ENCODE measurements around the gene TMA7B. TPM values are rescaled to one million over a fixed set of nuclear protein-coding genes. Genes with fewer than 3 reads are reported as not detected.

The TMA7B gene
- total RNA-seq, 2 donors from 2014 or later, result 0.86 to 2.8 TPM

DNA sequence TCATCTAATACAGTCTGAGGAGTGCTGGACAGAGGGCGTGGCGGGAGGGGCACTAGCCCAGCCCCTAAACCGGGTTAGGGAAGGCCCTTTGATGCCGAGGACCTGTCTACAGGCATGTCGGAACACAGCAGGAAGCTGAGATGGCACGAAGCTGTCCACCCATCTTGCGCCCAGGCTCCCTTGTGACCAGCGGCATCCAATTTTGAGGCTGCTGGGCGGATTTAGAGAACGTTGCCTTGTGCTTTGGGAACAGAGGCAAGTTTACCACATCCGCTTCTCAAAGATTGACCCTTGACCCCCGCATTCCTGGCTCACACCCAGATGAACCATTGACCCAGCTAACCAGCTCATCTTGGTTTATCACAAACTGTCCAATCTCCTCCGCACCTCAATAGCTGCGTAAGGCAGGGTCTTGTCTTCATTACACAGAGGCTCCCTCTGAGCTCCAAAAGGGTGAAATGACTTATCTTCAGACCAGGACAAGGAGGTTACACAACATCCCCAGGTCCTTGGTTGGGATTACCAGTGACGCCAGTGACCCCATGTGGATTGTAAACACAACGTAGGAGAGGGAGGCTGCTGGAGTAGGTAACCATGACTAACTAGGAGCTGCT, 39.1 kb downstream of the TMA7B start:
- no peaks in the 10 kb centered on the region for H3K9me3 Mint-ChIP-seq
- peak; percentile 54 for DNase-seq (ENCODE audit: low spot score)
- no peak for ATAC-seq
- peaks cover 0 to 16% of the 10 kb centered on the region in 2 donors for H3K27me3 Mint-ChIP-seq
- no peaks in the 10 kb centered on the region for H3K36me3 Mint-ChIP-seq
- H3K4me1 Mint-ChIP-seq (ENCODE audit: low read depth in 2 of 2), result no peaks in the 10 kb centered on the region
- no peak overlapping the region for H3K4me3 Mint-ChIP-seq
- H3K27ac Mint-ChIP-seq, result peak overlapping the region in 1 of 2 donors; percentile 12

DNA sequence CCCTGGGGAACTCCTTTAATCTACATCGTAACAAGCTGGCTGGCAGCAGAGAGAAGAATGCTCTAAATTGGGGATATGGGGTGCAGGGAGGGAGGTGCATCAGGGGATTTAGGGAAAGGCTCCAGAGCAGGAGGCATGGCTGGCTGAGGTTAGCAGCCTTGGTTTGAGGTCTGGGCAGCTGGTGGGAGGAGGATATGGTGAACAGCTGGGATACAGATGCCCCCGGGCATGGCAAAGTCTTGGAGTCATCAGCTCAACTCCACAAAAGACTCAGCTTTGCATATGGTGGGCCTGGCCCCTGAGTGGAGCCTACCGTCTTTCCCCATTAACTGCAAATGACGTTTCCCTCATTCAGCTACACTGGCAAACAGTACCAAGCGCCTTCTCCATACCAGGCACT, 40.0 kb downstream of the TMA7B start:
- ATAC-seq, result no peak
- Mint-ChIP-seq H3K27me3 (peaks cover 0 to 16% of the 10 kb centered on the region in 2 donors), H3K9me3 (no peaks in the 10 kb centered on the region), H3K4me3 (no peak overlapping the region), H3K36me3 (no peaks in the 10 kb centered on the region), H3K27ac (peak overlapping the region in 1 of 2 donors; percentile 12), H3K4me1 (ENCODE audit: low read depth in 2 of 2) (no peaks in the 10 kb centered on the region)
- peak; percentile 20 for DNase-seq (ENCODE audit: low spot score)

DNA sequence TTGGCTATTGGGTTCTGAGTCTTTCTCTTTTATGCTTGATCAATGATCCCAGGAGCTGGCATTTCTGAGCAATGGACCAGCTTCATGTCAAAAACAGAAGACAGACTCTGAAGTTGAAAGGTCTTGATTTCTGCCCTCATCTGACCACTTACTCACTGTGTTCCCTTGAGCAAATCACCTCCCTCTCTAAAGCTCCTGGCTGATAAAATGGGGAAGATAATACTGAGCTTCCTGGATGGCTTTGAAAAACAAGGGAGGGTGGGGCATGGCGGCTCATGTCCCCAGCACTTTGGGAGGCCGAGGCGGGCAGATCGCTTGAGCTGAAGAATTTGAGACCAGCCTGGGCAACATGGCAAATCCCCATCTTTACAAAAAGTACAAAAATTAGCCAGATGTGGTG, 40.9 kb downstream of the TMA7B start:
- H3K36me3 Mint-ChIP-seq, result no peaks in the 10 kb centered on the region
- no peaks in the 10 kb centered on the region for H3K9me3 Mint-ChIP-seq
- ATAC-seq, result no peak
- no peaks in the 10 kb centered on the region for H3K4me1 Mint-ChIP-seq (ENCODE audit: low read depth in 2 of 2)
- H3K4me3 Mint-ChIP-seq, result no peak overlapping the region
- no peak overlapping the region for H3K27ac Mint-ChIP-seq
- peak; percentile 44 for DNase-seq (ENCODE audit: low spot score)
- peaks cover 0 to 16% of the 10 kb centered on the region in 2 donors for H3K27me3 Mint-ChIP-seq

DNA sequence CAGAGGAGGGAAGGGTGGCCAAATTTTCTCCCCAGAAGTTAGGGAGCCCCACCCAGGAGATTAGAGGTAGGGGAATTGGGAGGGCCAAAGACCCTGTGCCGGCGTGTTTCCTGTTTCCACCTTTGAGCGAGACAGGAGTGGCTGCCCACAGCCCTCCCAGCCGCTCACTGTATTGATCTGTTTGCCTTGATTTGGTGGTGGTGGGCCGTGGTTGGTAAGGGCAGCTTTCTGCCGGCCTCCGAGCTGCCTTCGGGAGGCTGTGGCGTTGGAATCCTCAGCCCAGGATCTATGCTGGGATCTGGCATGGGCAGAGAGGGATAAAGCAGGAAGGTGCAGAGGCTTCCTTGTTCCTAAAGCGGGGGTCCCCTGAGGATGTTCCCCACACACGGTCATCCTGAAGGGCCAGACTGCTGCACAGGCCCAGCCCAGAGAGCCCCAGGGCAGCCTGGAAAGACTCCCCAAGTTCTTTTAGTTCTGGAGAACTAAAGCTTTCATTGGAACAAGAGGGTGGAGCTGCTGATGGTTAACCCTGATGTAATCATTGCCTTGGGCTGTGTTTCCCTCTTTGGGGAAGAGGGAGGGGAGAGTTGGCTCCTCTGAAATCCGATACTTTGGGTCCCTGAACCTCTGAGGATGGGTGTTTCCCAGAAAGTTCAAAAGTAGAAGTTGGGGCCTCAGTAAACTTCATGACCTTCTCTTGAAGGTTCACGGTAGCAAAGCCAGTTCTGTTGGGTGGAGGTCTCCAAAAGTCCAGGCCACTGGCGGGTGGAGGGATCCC, 41.8 kb downstream of the TMA7B start:
- ATAC-seq (no peak), DNase-seq (ENCODE audit: low spot score) (peak; percentile 54)
- Mint-ChIP-seq H3K27ac (no peak overlapping the region), H3K4me3 (no peak overlapping the region), H3K27me3 (peaks cover 0 to 9% of the 10 kb centered on the region in 2 donors), H3K9me3 (no peaks in the 10 kb centered on the region), H3K4me1 (ENCODE audit: low read depth in 2 of 2) (no peaks in the 10 kb centered on the region), H3K36me3 (no peaks in the 10 kb centered on the region)

DNA sequence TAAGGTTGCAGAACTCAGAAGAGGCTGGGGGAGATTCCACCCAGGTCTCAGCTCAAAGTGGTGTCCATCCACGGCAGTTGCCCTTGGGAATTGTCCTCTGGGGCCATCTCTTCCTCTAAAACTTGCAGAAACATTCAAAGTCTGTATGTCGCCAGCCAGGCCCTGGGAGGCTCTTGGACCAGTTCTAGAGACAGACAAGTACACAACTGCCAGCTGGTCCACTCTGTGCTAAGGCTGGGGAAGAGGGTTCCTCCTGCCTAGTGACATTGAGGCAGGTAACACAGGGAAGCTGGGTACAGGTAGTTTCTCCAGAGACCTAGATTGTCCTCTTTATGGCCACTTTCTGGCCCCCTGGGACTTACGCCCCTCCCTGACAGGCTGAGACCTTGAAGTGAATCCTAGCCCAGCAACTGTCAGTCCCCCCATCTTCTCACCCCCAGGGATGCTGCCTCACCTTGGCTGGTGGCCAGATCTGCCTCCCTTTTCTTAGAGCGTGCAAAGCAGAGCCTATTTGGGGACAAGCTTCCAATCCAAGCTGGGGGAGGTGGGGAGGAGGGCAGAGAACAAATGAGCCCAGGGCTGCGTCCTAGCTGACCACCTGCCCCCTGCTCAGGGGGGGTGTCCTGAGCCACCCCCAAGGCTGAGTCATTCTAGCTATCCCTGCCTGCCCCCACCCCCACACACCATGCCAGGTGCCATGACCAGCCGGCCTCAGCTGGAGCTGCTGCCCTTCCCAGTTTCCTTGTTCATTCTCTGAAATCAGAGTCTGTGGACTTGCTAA, 42.9 kb downstream of the TMA7B start:
- H3K4me3 Mint-ChIP-seq, result no peak overlapping the region
- no peak overlapping the region for H3K27ac Mint-ChIP-seq
- H3K27me3 Mint-ChIP-seq, result peaks cover 9 to 12% of the 10 kb centered on the region in 2 donors
- ATAC-seq, result no peak
- no peaks in the 10 kb centered on the region for H3K36me3 Mint-ChIP-seq
- peak; percentile 60 for DNase-seq (ENCODE audit: low spot score)
- H3K4me1 Mint-ChIP-seq (ENCODE audit: low read depth in 2 of 2), result peaks cover 4 to 5% of the 10 kb centered on the region in 2 donors
- H3K9me3 Mint-ChIP-seq, result no peaks in the 10 kb centered on the region

DNA sequence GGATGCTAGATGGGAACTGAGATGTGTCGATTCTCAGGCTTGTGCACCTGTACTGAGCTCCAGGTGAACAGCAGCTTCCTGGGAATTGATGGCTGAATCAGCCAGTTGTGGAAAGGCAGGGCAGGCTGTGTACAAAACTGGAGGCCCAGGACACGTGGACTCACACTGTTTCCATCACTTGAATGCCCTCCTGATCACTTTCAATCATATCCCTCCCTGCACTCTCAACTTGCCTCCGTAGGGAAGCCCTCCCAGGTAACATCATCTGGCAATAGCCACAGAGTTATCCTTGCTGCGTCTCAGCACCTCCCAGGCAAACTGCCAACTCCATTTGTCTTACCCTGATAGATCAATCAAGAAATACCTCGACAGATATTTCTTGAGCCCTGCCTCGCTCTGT, 44.6 kb downstream of the TMA7B start:
- DNase-seq (ENCODE audit: low spot score) (no peak), ATAC-seq (no peak)
- Mint-ChIP-seq H3K27ac (no peak overlapping the region), H3K9me3 (no peaks in the 10 kb centered on the region), H3K27me3 (peaks cover 21 to 27% of the 10 kb centered on the region in 2 donors), H3K4me1 (ENCODE audit: low read depth in 2 of 2) (peaks cover 17 to 18% of the 10 kb centered on the region in 2 donors), H3K36me3 (no peaks in the 10 kb centered on the region), H3K4me3 (no peak overlapping the region)

DNA sequence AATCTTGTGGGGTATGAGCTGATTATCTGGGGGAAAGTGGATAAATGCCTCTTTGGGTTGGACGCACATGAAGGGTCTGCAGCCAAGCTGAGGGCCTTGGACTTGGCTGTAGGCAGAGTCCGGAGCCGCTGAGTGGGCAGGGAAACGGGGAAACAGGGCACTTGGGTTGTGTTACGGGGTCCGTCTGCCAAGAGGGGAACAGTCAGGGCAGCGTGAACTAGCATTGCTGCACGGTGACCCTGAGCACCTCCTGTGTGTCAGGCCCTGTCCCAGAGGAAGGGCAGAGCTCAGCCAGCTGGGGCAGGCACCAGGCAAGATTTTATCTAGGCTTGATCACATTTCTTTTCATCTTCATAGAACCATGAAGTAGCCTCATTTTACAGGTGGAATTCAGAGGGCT, 46.4 kb downstream of the TMA7B start:
- no peak for DNase-seq (ENCODE audit: low spot score)
- Mint-ChIP-seq H3K36me3 (no peaks in the 10 kb centered on the region), H3K4me3 (no peak overlapping the region), H3K4me1 (ENCODE audit: low read depth in 2 of 2) (peaks cover 19% of the 10 kb centered on the region in 2 donors), H3K9me3 (no peaks in the 10 kb centered on the region), H3K27me3 (peaks cover 25 to 28% of the 10 kb centered on the region in 2 donors), H3K27ac (peak overlapping the region in 1 of 2 donors; percentile 32)
- no peak for ATAC-seq

DNA sequence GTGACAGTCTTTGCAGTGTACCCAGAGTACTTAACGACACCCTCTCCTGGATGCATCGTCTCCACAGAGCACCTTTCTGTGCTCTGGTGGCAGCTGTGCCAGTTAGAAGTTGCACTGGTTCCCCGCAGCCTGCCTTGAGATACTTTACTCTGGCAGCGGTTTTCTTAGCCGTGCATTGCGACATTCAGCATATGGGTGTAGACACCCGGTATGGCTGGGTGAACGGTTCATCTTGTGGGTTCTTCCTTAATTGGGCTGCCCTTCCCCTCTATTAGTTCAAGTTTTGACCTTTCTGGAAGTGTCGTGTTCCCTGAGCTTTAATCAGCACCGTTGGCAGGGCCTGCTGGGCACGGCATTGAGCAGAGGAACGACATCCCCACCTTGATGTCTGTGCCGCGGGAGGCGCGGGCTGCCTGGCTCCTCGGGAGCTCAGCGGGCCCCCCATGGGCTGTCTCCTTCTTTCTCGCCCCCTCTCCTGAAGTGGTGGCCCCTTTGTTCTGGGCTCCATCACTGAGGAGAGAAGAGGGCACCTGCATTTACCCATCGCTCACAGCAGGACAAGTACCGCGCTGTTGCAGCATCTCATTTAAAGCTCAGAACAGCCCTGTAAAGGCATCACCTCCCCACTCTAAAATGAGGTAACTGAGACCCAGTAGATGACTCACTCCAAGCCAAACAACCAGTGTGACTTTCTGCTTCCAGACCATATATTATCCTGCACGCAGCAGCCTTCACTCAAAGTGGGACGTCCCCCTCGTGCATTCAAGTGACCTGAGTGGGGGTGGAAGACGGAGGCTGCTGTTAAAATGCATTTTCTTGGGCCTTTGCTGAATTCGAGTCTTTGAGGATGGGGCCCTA, 47.9 kb downstream of the TMA7B start:
- no peak for DNase-seq (ENCODE audit: low spot score)
- H3K4me3 Mint-ChIP-seq, result peak overlapping the region; percentile 48
- H3K27me3 Mint-ChIP-seq, result peaks cover 30 to 34% of the 10 kb centered on the region in 2 donors
- no peaks in the 10 kb centered on the region for H3K36me3 Mint-ChIP-seq
- H3K27ac Mint-ChIP-seq, result peak overlapping the region; percentile 72 to 84
- ATAC-seq, result peak in 1 of 2 donors; percentile 36
- no peaks in the 10 kb centered on the region for H3K9me3 Mint-ChIP-seq
- peaks cover 19% of the 10 kb centered on the region in 2 donors for H3K4me1 Mint-ChIP-seq (ENCODE audit: low read depth in 2 of 2)

DNA sequence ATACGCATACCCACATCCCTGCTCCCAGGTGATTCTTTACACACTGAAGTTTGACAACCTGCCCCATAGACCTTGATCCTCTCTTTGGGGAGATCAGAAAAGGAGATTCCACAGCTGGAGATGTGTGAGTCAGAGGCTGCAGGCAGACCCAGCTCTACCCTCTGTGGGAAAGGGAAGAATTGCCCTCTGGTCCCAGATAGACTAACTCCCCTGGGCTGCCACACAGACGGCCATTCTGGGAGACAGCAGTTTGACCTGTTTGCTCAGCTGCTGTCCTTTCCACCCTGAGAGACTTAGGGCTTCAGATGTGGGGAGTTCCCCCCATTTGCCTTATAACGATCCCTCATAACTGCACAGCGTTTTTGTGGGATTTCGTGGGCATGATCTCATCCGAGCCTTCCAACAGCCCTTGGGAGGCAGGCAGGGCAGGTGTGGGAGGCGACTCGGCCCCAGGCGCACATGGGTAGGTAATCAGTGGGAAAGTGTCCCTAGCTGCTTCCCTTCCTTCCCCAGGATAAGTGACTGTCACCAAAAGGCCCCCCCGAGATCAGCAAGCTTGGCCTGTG, 48.6 kb downstream of the TMA7B start:
- H3K4me3 Mint-ChIP-seq, result peak overlapping the region; percentile 36
- peaks cover 19% of the 10 kb centered on the region in 2 donors for H3K4me1 Mint-ChIP-seq (ENCODE audit: low read depth in 2 of 2)
- ATAC-seq (no peak), DNase-seq (ENCODE audit: low spot score) (no peak)
- H3K27ac Mint-ChIP-seq, result no peak overlapping the region
- H3K9me3 Mint-ChIP-seq, result no peaks in the 10 kb centered on the region
- no peaks in the 10 kb centered on the region for H3K36me3 Mint-ChIP-seq
- H3K27me3 Mint-ChIP-seq, result peaks cover 33 to 38% of the 10 kb centered on the region in 2 donors

DNA sequence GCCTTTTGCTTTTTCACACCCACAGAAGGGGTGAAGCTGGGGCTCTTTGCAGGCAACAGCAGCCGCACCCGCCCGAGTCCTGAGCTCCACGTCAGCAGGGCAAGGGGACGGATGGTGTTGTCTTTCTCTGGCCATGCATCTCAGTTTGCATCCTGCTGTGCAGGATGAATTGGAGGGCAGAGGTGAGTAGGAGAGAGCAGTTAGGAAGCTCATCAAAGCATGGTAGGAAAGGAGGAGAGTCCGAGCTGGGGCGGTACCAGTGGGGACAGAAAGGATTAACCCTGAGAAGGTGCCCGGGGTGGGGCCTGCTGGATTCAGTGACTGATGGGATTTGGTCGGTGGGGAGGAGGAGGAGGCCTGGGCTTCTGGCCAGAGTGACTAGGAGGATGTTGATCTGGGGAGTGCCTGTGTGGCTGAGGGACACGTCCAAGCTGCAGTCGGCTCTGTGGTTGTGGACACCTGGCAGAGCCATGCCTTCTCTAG, 49.1 kb downstream of the TMA7B start:
- no peaks in the 10 kb centered on the region for H3K36me3 Mint-ChIP-seq
- H3K4me1 Mint-ChIP-seq (ENCODE audit: low read depth in 2 of 2), result peaks cover 19% of the 10 kb centered on the region in 2 donors
- peaks cover 33 to 38% of the 10 kb centered on the region in 2 donors for H3K27me3 Mint-ChIP-seq
- ATAC-seq, result peak in 1 of 2 donors; percentile 55
- no peaks in the 10 kb centered on the region for H3K9me3 Mint-ChIP-seq
- peak; percentile 28 for DNase-seq (ENCODE audit: low spot score)
- peak overlapping the region; percentile 36 for H3K4me3 Mint-ChIP-seq
- peak overlapping the region in 1 of 2 donors; percentile 51 for H3K27ac Mint-ChIP-seq

DNA sequence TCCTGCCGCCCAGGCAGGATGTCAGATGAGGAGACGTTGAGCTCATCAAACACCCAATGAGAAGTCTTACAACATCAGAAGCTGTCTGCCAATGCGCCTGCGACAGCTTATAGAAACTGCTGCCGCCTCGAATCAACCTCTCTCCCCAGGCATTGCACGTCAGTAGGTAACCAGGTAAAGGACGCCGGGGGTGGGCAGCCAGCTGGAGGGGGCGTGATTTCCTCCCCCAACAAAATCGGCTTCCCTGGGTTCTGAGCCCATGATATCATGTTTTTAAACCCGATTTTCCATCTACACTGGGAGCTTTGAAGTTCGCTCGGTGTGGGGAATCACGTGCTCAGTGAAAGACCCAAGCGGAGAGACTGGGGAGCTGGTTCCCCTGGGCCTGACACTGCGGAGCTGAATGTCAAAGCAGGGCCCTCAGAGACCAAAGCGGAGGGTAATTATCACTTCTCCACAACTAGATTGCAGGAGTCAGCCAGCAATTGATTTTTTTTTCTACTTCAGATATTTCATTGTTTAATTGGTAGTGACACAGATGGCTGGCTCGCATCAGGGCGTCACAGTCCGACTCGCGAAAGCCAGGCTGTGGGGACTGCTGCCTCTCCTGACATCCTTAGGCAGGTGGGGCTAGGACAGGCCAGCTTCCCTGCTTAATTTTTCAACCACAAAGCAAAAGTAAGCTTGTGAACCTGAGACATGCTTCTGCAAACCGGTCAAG, 49.9 kb downstream of the TMA7B start:
- no peak for DNase-seq (ENCODE audit: low spot score)
- peaks cover 33 to 38% of the 10 kb centered on the region in 2 donors for H3K27me3 Mint-ChIP-seq
- peak overlapping the region in 1 of 2 donors; percentile 51 for H3K27ac Mint-ChIP-seq

DNA sequence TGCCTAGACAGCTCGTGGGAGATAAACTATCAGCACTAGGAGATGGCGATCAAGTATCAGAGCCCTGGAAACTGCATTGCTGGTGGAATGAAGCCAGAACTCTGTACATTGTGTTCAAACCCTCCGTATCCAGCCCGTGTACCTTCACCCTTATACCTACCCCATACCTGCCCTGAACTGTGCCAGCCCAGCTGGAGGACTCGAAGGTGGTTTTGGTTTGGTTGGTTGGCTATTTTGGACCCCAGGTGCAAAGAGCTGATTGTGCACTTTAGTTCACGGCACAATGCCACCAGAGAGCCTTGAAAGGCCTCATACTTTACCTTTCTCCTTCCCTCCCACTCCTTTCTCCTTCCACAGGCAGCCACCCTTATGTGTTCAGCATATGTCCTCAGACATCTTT, 50.5 kb downstream of the TMA7B start:
- H3K4me3 Mint-ChIP-seq, result no peak overlapping the region
- H3K9me3 Mint-ChIP-seq, result no peaks in the 10 kb centered on the region
- no peaks in the 10 kb centered on the region for H3K36me3 Mint-ChIP-seq
- ATAC-seq, result no peak
- peaks cover 19% of the 10 kb centered on the region in 2 donors for H3K4me1 Mint-ChIP-seq (ENCODE audit: low read depth in 2 of 2)
- peaks cover 37 to 42% of the 10 kb centered on the region in 2 donors for H3K27me3 Mint-ChIP-seq
- no peak overlapping the region for H3K27ac Mint-ChIP-seq
- DNase-seq (ENCODE audit: low spot score), result no peak

More for the DNA sequence above, 49.9 kb downstream of the TMA7B start:
- Mint-ChIP-seq H3K4me1 (ENCODE audit: low read depth in 2 of 2) (peaks cover 19% of the 10 kb centered on the region in 2 donors), H3K4me3 (no peak overlapping the region), H3K36me3 (no peaks in the 10 kb centered on the region), H3K9me3 (no peaks in the 10 kb centered on the region)
- ATAC-seq, result peak in 1 of 2 donors; percentile 61
